NCI-H510A treated with DMSO at 0.1 percent for 48 hours (cell line): ENCODE measurements around the gene PAK1.

ENCODE experiments used
- DNase-seq: peaks from one replicate; lab custom pipeline; 2025; lab: John Stamatoyannopoulos, UW

The PAK1 gene

GRCh38 chr11:77435972-77436371, 37.9 kb downstream of the PAK1 start:
- no peak for DNase-seq

- no peak for DNase-seq
Measured at GRCh38 chr11:77431813-77432212, 42.1 kb downstream of the PAK1 start.

- no peak for DNase-seq
Measured at GRCh38 chr11:77428598-77428997, 45.3 kb downstream of the PAK1 start.

GRCh38 chr11:77425346-77425745, 48.5 kb downstream of the PAK1 start:
- no peak for DNase-seq

- DNase-seq, result no peak
Measured at GRCh38 chr11:77424644-77425043, 49.2 kb downstream of the PAK1 start.

GRCh38 chr11:77423624-77424023, 50.3 kb downstream of the PAK1 start:
- no peak for DNase-seq

GRCh38 chr11:77422687-77423086, 51.2 kb downstream of the PAK1 start:
- DNase-seq, result no peak

- DNase-seq, result no peak
Measured at GRCh38 chr11:77421041-77421723, 52.7 kb downstream of the PAK1 start.

- DNase-seq, result no peak
Measured at GRCh38 chr11:77418971-77419597, 54.8 kb downstream of the PAK1 start.

- DNase-seq, result peak; percentile 15
Measured at GRCh38 chr11:77418155-77418970, 55.5 kb downstream of the PAK1 start.

- DNase-seq, result no peak
Measured at GRCh38 chr11:77416357-77416756, 57.5 kb downstream of the PAK1 start.

GRCh38 chr11:77413850-77414460, 59.9 kb downstream of the PAK1 start:
- no peak for DNase-seq

GRCh38 chr11:77412814-77413213, 61.1 kb downstream of the PAK1 start:
- DNase-seq, result no peak

GRCh38 chr11:77411717-77412441, 62.0 kb downstream of the PAK1 start:
- DNase-seq, result peak; percentile 48

GRCh38 chr11:77411137-77411707, 62.7 kb downstream of the PAK1 start:
- DNase-seq, result no peak

- no peak for DNase-seq
Measured at GRCh38 chr11:77410076-77410827, 63.6 kb downstream of the PAK1 start.

GRCh38 chr11:77409046-77409445, 64.8 kb downstream of the PAK1 start:
- DNase-seq, result no peak

GRCh38 chr11:77407613-77408012, 66.3 kb downstream of the PAK1 start:
- peak; percentile 71 for DNase-seq

GRCh38 chr11:77406396-77406795, 67.5 kb downstream of the PAK1 start:
- DNase-seq, result peak; percentile 33

GRCh38 chr11:77403211-77403610, 70.7 kb downstream of the PAK1 start:
- DNase-seq, result no peak

GRCh38 chr11:77402218-77402556, 71.7 kb downstream of the PAK1 start:
- peak; percentile 59 for DNase-seq
